KMS-11 (cell line): ENCODE data around the gene PHOSPHO1.

Experiments used
- H2AFZ ChIP-seq: fragments of 200-600 bp; sonication (generic); 2 replicates; pipeline ENCODE4 v1.6.1; 2016; ENCODE audit warnings: antibody characterized with exemption, mixed run types, low read depth
- H3K27ac ChIP-seq: fragments of 200-600 bp; sonication (generic); 2 replicates; pipeline ENCODE4 v1.6.1; 2016; ENCODE audit warnings: mild to moderate bottlenecking, mixed run types
- H3K27me3 ChIP-seq: fragments of 200-600 bp; sonication (generic); 2 replicates; pipeline ENCODE4 v1.6.1; 2017; ENCODE audit warnings: mild to moderate bottlenecking, low read depth, mixed run types, moderate library complexity; ENCODE audit not compliant: insufficient read depth
- H3K36me3 ChIP-seq: fragments of 200-600 bp; sonication (generic); 2 replicates; pipeline ENCODE4 v1.6.1; 2017; ENCODE audit warnings: mild to moderate bottlenecking, mixed run types; ENCODE audit not compliant: insufficient read depth
- H3K4me1 ChIP-seq: fragments of 200-600 bp; sonication (generic); 2 replicates; pipeline ENCODE4 v1.6.1; 2016; ENCODE audit warnings: mild to moderate bottlenecking, low read depth, mixed run types; ENCODE audit not compliant: poor library complexity, severe bottlenecking
- H3K4me2 ChIP-seq: fragments of 200-600 bp; sonication (generic); 2 replicates; pipeline ENCODE4 v1.7.0; 2016; ENCODE audit warnings: mild to moderate bottlenecking, mixed run types
- H3K4me3 ChIP-seq: fragments of 200-600 bp; sonication (generic); IDR thresholded peaks from 2 replicates; pipeline ENCODE4 v1.6.1; 2017; ENCODE audit warnings: low read depth, low read length, mixed read lengths; ENCODE audit not compliant: insufficient read depth
- H3K79me2 ChIP-seq: fragments of 200-600 bp; sonication (generic); 2 replicates; pipeline ENCODE4 v1.6.1; 2016; ENCODE audit warnings: low read depth, mixed run types; ENCODE audit not compliant: insufficient read depth
- H3K9ac ChIP-seq: fragments of 200-600 bp; sonication (generic); 2 replicates; pipeline ENCODE4 v1.6.1; 2016; ENCODE audit warnings: mild to moderate bottlenecking, mixed run types
- H4K20me1 ChIP-seq: fragments of 200-600 bp; sonication (generic); 2 replicates; pipeline ENCODE4 v1.6.1; 2016; ENCODE audit warnings: mild to moderate bottlenecking, mixed run types; ENCODE audit not compliant: insufficient read depth
- CTCF ChIP-seq: fragments of 200-600 bp; sonication (generic); conservative IDR thresholded peaks from 2 replicates; pipeline ENCODE4 v1.6.1; 2017; ENCODE audit warnings: low read depth, mild to moderate bottlenecking, antibody characterized with exemption, low read length, moderate library complexity, mixed read lengths

Gene PHOSPHO1

GRCh38 chr17:49249292-49249794 is 18.8 kb upstream of the PHOSPHO1 start:
- Histone ChIP-seq H3K36me3 (no peaks in the 10 kb centered on the region), H3K4me1 (no peaks in the 10 kb centered on the region), H3K4me3 (no peak overlapping the region), H3K4me2 (no peak overlapping the region), H3K79me2 (no peaks in the 10 kb centered on the region), H3K27me3 (no peaks in the 10 kb centered on the region), H3K9ac (no peak overlapping the region), H3K27ac (no peak overlapping the region), H2AFZ (no peak overlapping the region), H4K20me1 (no peaks in the 10 kb centered on the region)
- TF ChIP-seq CTCF = no peak

- H4K20me1 ChIP-seq = no peaks in the 10 kb centered on the region
- no peaks in the 10 kb centered on the region for H3K36me3 ChIP-seq
- no peak overlapping the region for H3K27ac ChIP-seq
- H2AFZ ChIP-seq = no peak overlapping the region
- no peaks in the 10 kb centered on the region for H3K27me3 ChIP-seq
- H3K4me3 ChIP-seq = no peak overlapping the region
- H3K9ac ChIP-seq = no peak overlapping the region
- no peak for TF ChIP-seq CTCF
- H3K4me2 ChIP-seq = no peak overlapping the region
- no peaks in the 10 kb centered on the region for H3K4me1 ChIP-seq
- no peaks in the 10 kb centered on the region for H3K79me2 ChIP-seq
Measured at GRCh38 chr17:49247944-49248343, 17.4 kb upstream of the PHOSPHO1 start.

- H3K27me3 ChIP-seq = no peaks in the 10 kb centered on the region
Measured at GRCh38 chr17:49244839-49245238, 14.3 kb upstream of the PHOSPHO1 start.

GRCh38 chr17:49242813-49243212 is 12.2 kb upstream of the PHOSPHO1 start:
- H4K20me1 ChIP-seq = no peaks in the 10 kb centered on the region
- H3K4me3 ChIP-seq = no peak overlapping the region
- H3K9ac ChIP-seq = no peak overlapping the region

More at GRCh38 chr17:49244839-49245238, 14.3 kb upstream of the PHOSPHO1 start:
- Histone ChIP-seq H3K27ac (no peak overlapping the region), H3K79me2 (no peaks in the 10 kb centered on the region), H2AFZ (no peak overlapping the region), H3K4me1 (no peaks in the 10 kb centered on the region), H3K36me3 (no peaks in the 10 kb centered on the region), H3K4me3 (no peak overlapping the region), H3K4me2 (no peak overlapping the region), H3K9ac (no peak overlapping the region), H4K20me1 (no peaks in the 10 kb centered on the region)
- TF ChIP-seq CTCF = no peak

More at GRCh38 chr17:49242813-49243212, 12.2 kb upstream of the PHOSPHO1 start:
- H3K4me1 ChIP-seq = no peaks in the 10 kb centered on the region
- H3K27me3 ChIP-seq = no peaks in the 10 kb centered on the region
- no peak overlapping the region for H2AFZ ChIP-seq
- H3K4me2 ChIP-seq = no peak overlapping the region
- H3K79me2 ChIP-seq = no peaks in the 10 kb centered on the region
- no peak for TF ChIP-seq CTCF
- no peak overlapping the region for H3K27ac ChIP-seq
- no peaks in the 10 kb centered on the region for H3K36me3 ChIP-seq
